Common myeloid progenitor, CD34-positive (primary cell): Measurements from ENCODE around the gene BRD1.

ENCODE experiments used
- CTCF ChIA-PET: fragments of 350-600 bp; sonication (Branson Sonifier 250); formaldehyde crosslinking; loops from one replicate; lab custom pipeline; 2021; ENCODE audit warnings: antibody characterized with exemption; lab: Charles Lee
- POLR2A ChIA-PET: fragments of 350-600 bp; sonication (Branson Sonifier 250); formaldehyde crosslinking; loops from one replicate; lab custom pipeline; 2021; ENCODE audit warnings: antibody characterized with exemption; lab: Charles Lee
- DNase-seq, 3 donors: peaks; one replicate each; pipeline versions ENCODE4 v3.0.0 to v3.0.0-alpha.2; 2013
- H3K27ac ChIP-seq, 2 experiments: 1 replicate in 1 of 2; 2 replicates in 1 of 2; pipeline ENCODE4 v1.7.0; 2013; ENCODE audit warnings: inconsistent platforms in 2 of 2, low read length in 2 of 2, mild to moderate bottlenecking in 2 of 2, low read depth in 1 of 2, moderate library complexity in 1 of 2; ENCODE audit not compliant: severe bottlenecking in 2 of 2, insufficient read depth in 1 of 2, poor library complexity in 1 of 2
- H3K27me3 ChIP-seq, 5 experiments: replicated peaks in 2 of 5; 1 replicate in 3 of 5; 2 replicates in 2 of 5; pipeline versions ENCODE4 v1.6.1 to v1.7.0; 2013; ENCODE audit warnings: low read length in 4 of 5, mild to moderate bottlenecking in 2 of 5, moderate library complexity in 2 of 5, inconsistent platforms in 1 of 5; ENCODE audit not compliant: insufficient read depth in 5 of 5, control insufficient read depth in 4 of 5
- H3K36me3 ChIP-seq, 4 experiments: 1 replicate in 2 of 4; 2 replicates in 2 of 4; pipeline versions ENCODE4 v1.6.1 to v1.7.0; 2013; ENCODE audit warnings: low read length in 3 of 4, control low read depth in 1 of 4, mild to moderate bottlenecking in 1 of 4; ENCODE audit not compliant: control insufficient read depth in 4 of 4, insufficient read depth in 4 of 4
- H3K4me1 ChIP-seq, 4 experiments: 1 replicate in 3 of 4; 2 replicates in 1 of 4; pipeline versions ENCODE4 v1.6.1 to v1.7.1; 2013; ENCODE audit warnings: low read length in 3 of 4, mild to moderate bottlenecking in 3 of 4, control low read depth in 1 of 4, inconsistent platforms in 1 of 4, moderate library complexity in 1 of 4; ENCODE audit not compliant: control insufficient read depth in 4 of 4, insufficient read depth in 4 of 4; ENCODE audit errors: control extremely low read depth in 1 of 4
- H3K4me3 ChIP-seq, 7 experiments: 1 replicate in 4 of 7; 2 replicates in 3 of 7; pipeline versions ENCODE4 v1.5.1 to v1.7.0; 2013; ENCODE audit warnings: mild to moderate bottlenecking in 7 of 7, low read length in 6 of 7, moderate library complexity in 6 of 7, inconsistent platforms in 2 of 7, low read depth in 2 of 7, control low read depth in 1 of 7; ENCODE audit not compliant: insufficient read depth in 4 of 7, control insufficient read depth in 1 of 7; ENCODE audit errors: extremely low read depth in 1 of 7
- H3K9me3 ChIP-seq, 5 experiments: 1 replicate in 4 of 5; 2 replicates in 1 of 5; pipeline versions ENCODE4 v1.6.1 to v1.7.1; 2013; ENCODE audit warnings: low read length in 4 of 5, mild to moderate bottlenecking in 2 of 5, inconsistent platforms in 1 of 5, low read depth in 1 of 5, moderate library complexity in 1 of 5; ENCODE audit not compliant: control insufficient read depth in 4 of 5, insufficient read depth in 2 of 5; ENCODE audit errors: control extremely low read depth in 1 of 5
- WGBS: methylation state at CpG from one replicate; pipeline ENCODE4 v1.1.5; 2013; ENCODE audit not compliant: insufficient coverage; 5-methylcytosine and 5-hydroxymethylcytosine counted together

Gene BRD1

GRCh38 chr22:49848690-49849160, 21.1 kb upstream of the BRD1 start:
- Histone ChIP-seq H3K4me3 (peak overlapping the region; percentile 50 to 82 (median 73)), H3K36me3 (no peaks in the 10 kb centered on the region), H3K27me3 (no peaks in the 10 kb centered on the region), H3K9me3 (no peaks in the 10 kb centered on the region), H3K4me1 (peaks cover 0 to 48% (median 47%) of the 10 kb centered on the region in 4 experiments), H3K27ac (no peak overlapping the region)
- POLR2A ChIA-PET, result interaction anchor here (1.0 to 1.2 kb wide), 2 partner anchors 9 to 22 kb away, joined by 4 read pairs; no protein-coding TSS in a partner anchor
- WGBS, result 0% methylated on average over 45 of the region's 51 CpGs
- DNase-seq, result peak in 1 of 3 donors; percentile 58
- CTCF ChIA-PET, result interaction anchor here (1.1 to 1.9 kb wide), 2 partner anchors 9 to 13 kb away, joined by 5 read pairs; no protein-coding TSS in a partner anchor

- no peaks in the 10 kb centered on the region for H3K9me3 ChIP-seq
- H3K4me1 ChIP-seq, result peaks cover 0 to 46% (median 44%) of the 10 kb centered on the region in 4 experiments
- DNase-seq, result peak in 1 of 3 donors; percentile 67
- no peak overlapping the region for H3K27ac ChIP-seq
- CTCF ChIA-PET, result interaction anchor here (0.7 to 1.9 kb wide), 6 partner anchors 8 to 26 kb away, joined by 3 to 5 read pairs (median 3); no protein-coding TSS in a partner anchor
- POLR2A ChIA-PET, result interaction anchor here (0.8 to 1.2 kb wide), 3 partner anchors 8 to 70 kb away, joined by 3 to 4 read pairs (median 4); partner anchors contain the start of genes ALG12 and CRELD2
- no peaks in the 10 kb centered on the region for H3K36me3 ChIP-seq
- H3K27me3 ChIP-seq, result no peaks in the 10 kb centered on the region
- H3K4me3 ChIP-seq, result peak overlapping the region; percentile 50 to 82 (median 73)
- 22% methylated on average over 47 of the region's 64 CpGs for WGBS
Measured at GRCh38 chr22:49847751-49848689, 20.3 kb upstream of the BRD1 start.

GRCh38 chr22:49845666-49846459, 18.2 kb upstream of the BRD1 start:
- ChIA-PET CTCF (interaction anchor here (0.7 to 2.1 kb wide), 3 partner anchors 15 to 29 kb away, joined by 4 to 6 read pairs (median 4); no protein-coding TSS in a partner anchor), POLR2A (interaction anchor here (0.6 kb wide), 1 partner anchor 622 kb away, joined by 4 read pairs; no protein-coding TSS in a partner anchor)
- H3K4me3 ChIP-seq, result no peak overlapping the region
- H3K36me3 ChIP-seq, result no peaks in the 10 kb centered on the region
- no peak overlapping the region for H3K27ac ChIP-seq
- peaks cover 0 to 27% (median 25%) of the 10 kb centered on the region in 4 experiments for H3K4me1 ChIP-seq
- H3K9me3 ChIP-seq, result no peaks in the 10 kb centered on the region
- WGBS, result 95% methylated on average over 15 of the region's 19 CpGs
- no peaks in the 10 kb centered on the region for H3K27me3 ChIP-seq
- no peak for DNase-seq

- Histone ChIP-seq H3K9me3 (no peaks in the 10 kb centered on the region), H3K4me3 (no peak overlapping the region), H3K27me3 (no peaks in the 10 kb centered on the region), H3K4me1 (peaks cover 0 to 21% (median 19%) of the 10 kb centered on the region in 4 experiments), H3K27ac (no peak overlapping the region), H3K36me3 (no peaks in the 10 kb centered on the region)
- 97% methylated on average over 14 of the region's 16 CpGs for WGBS
- DNase-seq, result no peak
- ChIA-PET CTCF (interaction anchor here (1.1 to 2.1 kb wide), 2 partner anchors 15 to 25 kb away, joined by 4 to 6 read pairs; no protein-coding TSS in a partner anchor), POLR2A (interaction anchor here (0.6 kb wide), 1 partner anchor 623 kb away, joined by 4 read pairs; no protein-coding TSS in a partner anchor)
Measured at GRCh38 chr22:49845241-49845640, 17.6 kb upstream of the BRD1 start.

- WGBS, result 27% methylated on average over 21 of the region's 29 CpGs
- Histone ChIP-seq H3K9me3 (no peaks in the 10 kb centered on the region), H3K27me3 (no peaks in the 10 kb centered on the region), H3K36me3 (no peaks in the 10 kb centered on the region), H3K27ac (peak overlapping the region; percentile 12 to 58), H3K4me1 (peaks cover 0 to 15% (median 13%) of the 10 kb centered on the region in 4 experiments), H3K4me3 (peak overlapping the region in 6 of 7 experiments; percentile 1 to 70 (median 56))
- peak; percentile 87 to 98 (median 97) for DNase-seq
- ChIA-PET CTCF (interaction anchor here (1.0 to 1.1 kb wide), 2 partner anchors 9 to 18 kb away, joined by 3 to 5 read pairs; no protein-coding TSS in a partner anchor), POLR2A (interaction anchor here (0.8 to 1.0 kb wide), 4 partner anchors 9 to 25 kb away, joined by 3 to 4 read pairs (median 3); no protein-coding TSS in a partner anchor)
Measured at GRCh38 chr22:49838771-49839717, 11.4 kb upstream of the BRD1 start.
